Vagina (tissue), 2 donors: ENCODE data around the gene RRP1B. TPM values are rescaled to one million over a fixed set of nuclear protein-coding genes. Genes with fewer than 3 reads are reported as not detected.

Experiments
- DNase-seq, 2 donors: peaks; one replicate each; pipeline ENCODE4 v3.0.0-alpha.2; 2017; ENCODE audit errors: extremely low spot score in 2 of 2
- H3K27ac ChIP-seq: fragments of 200-600 bp; sonication (generic); one replicate; pipeline ENCODE4 v1.5.1; 2019
- H3K27me3 ChIP-seq: fragments of 200-600 bp; sonication (generic); one replicate; pipeline ENCODE4 v1.5.1; 2019
- H3K36me3 ChIP-seq, 2 donors: fragments of 200-600 bp; sonication (generic); one replicate each; pipeline ENCODE4 v1.5.1; 2017 to 2019
- H3K4me1 ChIP-seq: fragments of 200-600 bp; sonication (generic); one replicate; pipeline ENCODE4 v1.5.1; 2019
- H3K4me3 ChIP-seq, 2 donors: fragments of 200-600 bp; sonication (generic); 1 replicate in 1 of 2; 2 replicates in 1 of 2; pipeline ENCODE4 v1.5.1; 2016 to 2019
- H3K9me3 ChIP-seq: fragments of 200-600 bp; sonication (generic); one replicate; pipeline ENCODE4 v1.5.1; 2019
- CTCF ChIP-seq, 3 experiments: fragments of 450-650 bp in 2 of 3; fragments of 200-600 bp in 1 of 3; sonication (generic) in 1 of 3; IDR thresholded peaks; one replicate each; pipeline ENCODE4 v1.5.1; 2017 to 2019; ENCODE audit warnings: antibody characterized with exemption in 3 of 3, mild to moderate bottlenecking in 2 of 3, moderate library complexity in 2 of 3
- POLR2A ChIP-seq, 2 donors: fragments of 450-650 bp; IDR thresholded peaks; one replicate each; pipeline ENCODE4 v1.6.1; 2017; ENCODE audit warnings: antibody characterized with exemption in 2 of 2, mild to moderate bottlenecking in 2 of 2, moderate library complexity in 2 of 2
- POLR2AphosphoS5 ChIP-seq, 2 donors: sonication (generic); formaldehyde crosslinking; IDR thresholded peaks; one replicate each; pipeline ENCODE4 v1.9.0; 2017; ENCODE audit warnings: antibody characterized with exemption in 2 of 2, mild to moderate bottlenecking in 2 of 2, low read depth in 1 of 2; ENCODE audit not compliant: insufficient read depth in 1 of 2
- intact Hi-C: fragments of 100-400 bp; cut with DNase I; formaldehyde crosslinking; loops from one replicate; pipeline ENCODE4 v1.15.1; 2023
- total RNA-seq: library from RNA; depleted of rRNA; stranded (reverse); fragments of >200 nt; gene quantifications from one replicate; pipeline ENCODE4 v1.2.3, GENCODE V29; 2016

The RRP1B gene
- total RNA-seq, 1 donor from 2014 or later = 18.9 TPM

DNA sequence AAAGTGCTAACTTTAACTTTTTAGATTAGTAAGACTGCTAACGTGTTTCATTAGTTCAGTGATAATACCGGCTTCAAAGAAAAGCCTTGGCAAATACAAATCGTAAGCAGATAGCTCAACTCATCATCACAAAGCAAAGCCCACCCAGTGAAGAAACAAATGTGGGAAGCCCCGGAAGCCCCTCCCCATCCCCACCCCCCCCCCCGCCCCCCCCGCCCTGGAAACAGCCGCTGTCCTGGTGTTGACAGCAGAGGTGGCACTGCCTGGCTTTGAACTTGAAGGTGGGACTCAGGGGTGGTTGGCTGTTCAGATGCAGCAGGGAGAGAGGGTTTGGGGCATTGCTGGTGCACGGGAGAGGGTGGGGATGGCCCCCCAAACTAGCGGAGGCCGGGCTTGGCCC lies 73.7 kb downstream of the RRP1B start:
- Histone ChIP-seq H3K9me3 (no peaks in the 10 kb centered on the region), H3K4me1 (peaks cover 59% of the 10 kb centered on the region), H3K27me3 (no peaks in the 10 kb centered on the region), H3K27ac (peak overlapping the region; percentile 7), H3K4me3 (no peak overlapping the region), H3K36me3 (peaks cover 0 to 8% of the 10 kb centered on the region in 2 donors)
- intact Hi-C loops = no loop called here
- TF ChIP-seq POLR2AphosphoS5 (IDR thresholded peaks at IDR 0.05; ENCODE audit: insufficient read depth in 1 of 2, low read depth in 1 of 2) (no peak), CTCF (IDR thresholded peaks at IDR 0.05) (no peak), POLR2A (IDR thresholded peaks at IDR 0.05) (no peak)
- DNase-seq = no peak

DNA sequence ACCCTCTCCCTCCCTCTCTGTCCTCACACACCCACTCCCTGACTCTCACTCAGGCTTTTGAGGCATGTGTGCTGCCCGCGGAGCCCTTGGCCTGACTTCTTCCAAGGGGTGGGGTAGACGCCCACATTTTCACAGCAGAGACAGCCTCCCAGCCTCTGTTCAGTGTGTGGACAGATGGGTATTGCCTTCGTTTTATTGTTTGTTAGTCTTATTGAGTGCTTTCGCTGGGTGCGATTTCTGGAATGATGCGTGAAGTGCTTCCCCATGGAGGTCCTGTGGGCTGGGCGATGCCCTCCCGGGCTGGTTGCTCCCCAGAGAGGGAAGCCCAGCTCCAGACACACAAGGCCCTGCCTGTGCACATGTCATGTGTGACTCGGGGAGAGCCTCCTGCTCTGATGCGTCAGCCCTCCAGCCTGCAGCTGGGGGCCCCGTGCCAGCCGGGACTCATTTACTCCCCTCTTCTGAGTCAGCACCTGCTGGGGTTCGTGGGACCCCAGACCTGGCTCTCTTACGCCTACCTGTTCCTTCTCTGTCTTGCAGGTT lies 74.2 kb downstream of the RRP1B start:
- Histone ChIP-seq H3K27ac (peak overlapping the region; percentile 7), H3K9me3 (no peaks in the 10 kb centered on the region), H3K27me3 (no peaks in the 10 kb centered on the region), H3K4me1 (peaks cover 54% of the 10 kb centered on the region), H3K36me3 (peaks cover 0 to 8% of the 10 kb centered on the region in 2 donors), H3K4me3 (no peak overlapping the region)
- DNase-seq = no peak
- intact Hi-C loops = no loop called here
- TF ChIP-seq CTCF (IDR thresholded peaks at IDR 0.05) (no peak), POLR2AphosphoS5 (IDR thresholded peaks at IDR 0.05; ENCODE audit: insufficient read depth in 1 of 2, low read depth in 1 of 2) (peak in 1 of 2 donors; percentile 7)

DNA sequence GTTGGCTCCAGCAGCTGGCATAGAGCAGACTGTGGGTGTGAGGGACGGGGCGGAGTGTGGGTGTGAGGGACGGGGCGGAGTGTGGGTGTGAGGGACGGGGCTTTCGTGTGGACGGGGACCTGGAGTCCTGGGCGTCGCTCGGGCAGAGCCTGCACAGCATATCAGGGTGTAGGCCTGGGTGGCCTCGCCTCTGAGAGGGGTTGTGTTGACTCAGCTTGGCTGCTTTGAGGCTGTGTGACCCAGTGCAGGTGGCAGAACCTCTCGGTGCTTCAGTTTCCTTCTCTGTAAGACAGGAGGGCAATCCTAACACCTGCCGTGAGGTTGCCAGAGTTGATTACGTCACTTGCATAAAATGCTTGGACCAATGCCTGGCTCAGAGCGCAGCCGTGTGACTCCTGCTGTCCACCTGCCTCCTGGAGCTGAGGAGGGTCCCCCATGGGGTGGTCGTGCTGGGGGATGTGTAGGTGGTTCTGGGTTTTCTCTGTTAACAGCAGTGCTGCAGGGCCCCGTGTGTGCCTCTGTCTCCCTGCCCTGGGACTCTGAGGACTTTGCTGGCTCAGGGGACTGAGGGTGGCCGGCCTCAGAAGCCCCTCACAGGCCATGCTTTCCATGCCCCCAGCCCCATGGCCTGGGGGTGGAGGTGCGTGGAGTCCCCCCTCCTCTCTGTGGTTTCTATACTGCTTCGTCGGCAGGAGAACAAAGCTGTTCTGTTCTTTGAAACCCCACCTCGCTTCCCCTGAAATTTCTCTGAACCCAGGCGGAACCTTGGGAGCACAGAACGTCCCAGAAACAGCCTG lies 75.0 kb downstream of the RRP1B start:
- Histone ChIP-seq H3K4me1 (peaks cover 46% of the 10 kb centered on the region), H3K36me3 (peaks cover 0 to 8% of the 10 kb centered on the region in 2 donors), H3K9me3 (no peaks in the 10 kb centered on the region), H3K27ac (peak overlapping the region; percentile 7), H3K27me3 (no peaks in the 10 kb centered on the region), H3K4me3 (no peak overlapping the region)
- intact Hi-C loops = no loop called here
- no peak for DNase-seq
- TF ChIP-seq POLR2AphosphoS5 (IDR thresholded peaks at IDR 0.05; ENCODE audit: insufficient read depth in 1 of 2, low read depth in 1 of 2) (no peak), CTCF (IDR thresholded peaks at IDR 0.05) (no peak), POLR2A (IDR thresholded peaks at IDR 0.05) (no peak)

- Histone ChIP-seq H3K27me3 (no peaks in the 10 kb centered on the region), H3K36me3 (peaks cover 0 to 8% of the 10 kb centered on the region in 2 donors), H3K9me3 (no peaks in the 10 kb centered on the region), H3K27ac (no peak overlapping the region), H3K4me1 (peaks cover 41% of the 10 kb centered on the region), H3K4me3 (no peak overlapping the region)
- no peak for TF ChIP-seq POLR2AphosphoS5 (IDR thresholded peaks at IDR 0.05; ENCODE audit: insufficient read depth in 1 of 2, low read depth in 1 of 2)
- DNase-seq = no peak
- intact Hi-C loops = no loop called here
Observed at GRCh38 chr21:43734928-43735229, 75.5 kb downstream of the RRP1B start.

DNA sequence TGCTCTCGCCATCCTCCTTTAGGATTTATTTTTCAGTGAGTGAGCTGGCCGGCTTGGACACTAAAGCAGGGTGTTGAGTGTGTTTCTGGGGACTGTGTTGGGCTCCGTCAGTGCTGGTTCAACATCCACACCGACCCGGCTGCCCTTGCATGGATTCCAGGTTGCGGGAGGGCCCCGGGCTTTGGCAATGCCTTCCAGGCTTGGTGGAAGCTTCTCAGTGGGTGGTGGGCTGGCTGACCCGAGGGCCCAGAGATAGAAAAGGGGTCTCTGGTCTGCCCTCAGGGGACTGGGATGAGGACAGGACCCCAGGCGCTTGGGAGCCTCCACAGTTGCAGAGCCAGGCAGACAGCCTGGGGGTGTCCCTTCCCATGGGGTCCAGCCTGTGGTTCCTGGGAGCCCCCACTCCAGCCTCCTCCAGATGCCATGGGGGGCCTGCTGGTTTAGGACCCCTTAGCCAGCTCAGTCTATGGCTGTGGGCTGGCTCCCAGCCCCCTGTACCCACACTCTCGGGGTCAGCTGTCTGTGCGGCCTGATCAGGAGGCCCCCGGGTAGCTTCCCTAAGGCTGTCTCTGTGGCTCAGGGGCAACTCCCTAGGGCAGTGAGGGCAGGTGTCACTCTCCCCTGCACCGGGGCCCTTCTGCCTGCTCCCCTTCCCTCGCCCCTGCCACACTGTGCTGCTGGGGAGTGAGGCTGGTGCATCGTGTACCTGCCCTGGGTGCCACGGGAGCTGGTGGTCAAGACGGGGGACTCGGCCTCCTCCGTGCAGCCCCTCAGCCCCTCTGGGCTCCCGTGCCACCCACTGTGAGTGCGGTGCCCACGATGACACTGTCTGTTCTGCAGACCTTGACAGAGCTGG lies 76.1 kb downstream of the RRP1B start:
- Histone ChIP-seq H3K4me1 (peaks cover 36% of the 10 kb centered on the region), H3K27me3 (no peaks in the 10 kb centered on the region), H3K4me3 (no peak overlapping the region), H3K9me3 (no peaks in the 10 kb centered on the region), H3K36me3 (peaks cover 0 to 8% of the 10 kb centered on the region in 2 donors), H3K27ac (no peak overlapping the region)
- no peak for TF ChIP-seq POLR2AphosphoS5 (IDR thresholded peaks at IDR 0.05; ENCODE audit: insufficient read depth in 1 of 2, low read depth in 1 of 2)
- TF ChIP-seq POLR2A (IDR thresholded peaks at IDR 0.05) = no peak
- TF ChIP-seq CTCF (IDR thresholded peaks at IDR 0.05) = no peak
- intact Hi-C loops = no loop called here
- DNase-seq = no peak
